Colonic mucosa (tissue), 4 donors: ENCODE data around the gene SHISA6. TPM values are rescaled to one million over a fixed set of nuclear protein-coding genes. Genes with fewer than 3 reads are reported as not detected.

Source experiments
- DNase-seq: peaks from one replicate; pipeline ENCODE4 v3.0.0-alpha.2; 2020
- H3K27ac ChIP-seq: fragments of 200-600 bp; one replicate; pipeline ENCODE4 v1.8.0; 2021
- H3K27me3 ChIP-seq: fragments of 200-600 bp; one replicate; pipeline ENCODE4 v1.8.0; 2021
- H3K36me3 ChIP-seq: fragments of 200-600 bp; one replicate; pipeline ENCODE4 v1.8.0; 2021
- H3K4me1 ChIP-seq: fragments of 200-600 bp; one replicate; pipeline ENCODE4 v1.8.0; 2021; ENCODE audit warnings: mild to moderate bottlenecking
- H3K4me3 ChIP-seq: fragments of 200-600 bp; one replicate; pipeline ENCODE4 v1.8.0; 2021
- H3K9ac ChIP-seq, 2 donors: one replicate each; pipeline ENCODE4 v1.7.0; 2013; ENCODE audit warnings: control low read depth in 2 of 2, low read depth in 2 of 2, low read length in 2 of 2
- H3K9me3 ChIP-seq: fragments of 200-600 bp; one replicate; pipeline ENCODE4 v1.8.0; 2021
- CTCF ChIP-seq: fragments of 200-600 bp; IDR thresholded peaks from one replicate; pipeline ENCODE4 v1.8.0; 2022; ENCODE audit warnings: antibody characterized with exemption, mild to moderate bottlenecking
- intact Hi-C: fragments of 100-400 bp; cut with DNase I; formaldehyde crosslinking; loops from one replicate; pipeline ENCODE4 v1.14.1; 2022
- total RNA-seq, 2 donors: library from RNA; stranded (reverse); fragmentation: NEBNext Ultra II Directional in 1 of 2; extraction: Animal tissue kit (Norgen Biotek cat#: 25700) in 1 of 2; gene quantifications; one replicate each; pipeline ENCODE4 v1.2.1, GENCODE V29; 2021
- donor health status: healthy.
- donor health status: DM: no; HTN: no; CAD: no.
- donor health status: DM: no; HTN: no; CAD: no.

Gene SHISA6
- total RNA-seq, 2 donors from 2014 or later = 0.45 to 0.59 TPM

DNA sequence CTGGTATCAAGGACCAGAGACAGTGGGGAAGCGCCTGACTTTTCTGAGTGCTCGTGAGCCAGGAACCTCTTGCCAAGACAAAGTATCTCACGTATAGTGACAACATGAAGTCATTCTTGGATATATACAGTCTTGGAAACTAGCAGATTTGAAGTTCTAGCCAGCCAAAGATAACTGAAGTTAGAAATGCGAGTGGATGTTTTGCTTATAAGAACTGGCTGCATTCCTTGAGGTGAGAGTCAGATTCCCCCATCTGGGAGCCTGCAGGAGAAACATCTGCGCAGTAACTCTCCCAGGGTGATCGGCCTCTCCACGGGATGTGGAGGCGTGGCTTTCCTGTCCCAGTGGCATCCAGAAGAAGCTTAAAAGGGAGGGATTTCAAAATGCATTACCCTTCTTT, 89.8 kb downstream of the SHISA6 start:
- H3K4me3 ChIP-seq = no peak overlapping the region
- no peaks in the 10 kb centered on the region for H3K36me3 ChIP-seq
- no peak for TF ChIP-seq CTCF
- H3K9me3 ChIP-seq = no peaks in the 10 kb centered on the region
- H3K27ac ChIP-seq = no peak overlapping the region
- DNase-seq = no peak
- H3K27me3 ChIP-seq = no peaks in the 10 kb centered on the region
- intact Hi-C loops = no loop called here
- H3K9ac ChIP-seq = no peak overlapping the region
- no peaks in the 10 kb centered on the region for H3K4me1 ChIP-seq

DNA sequence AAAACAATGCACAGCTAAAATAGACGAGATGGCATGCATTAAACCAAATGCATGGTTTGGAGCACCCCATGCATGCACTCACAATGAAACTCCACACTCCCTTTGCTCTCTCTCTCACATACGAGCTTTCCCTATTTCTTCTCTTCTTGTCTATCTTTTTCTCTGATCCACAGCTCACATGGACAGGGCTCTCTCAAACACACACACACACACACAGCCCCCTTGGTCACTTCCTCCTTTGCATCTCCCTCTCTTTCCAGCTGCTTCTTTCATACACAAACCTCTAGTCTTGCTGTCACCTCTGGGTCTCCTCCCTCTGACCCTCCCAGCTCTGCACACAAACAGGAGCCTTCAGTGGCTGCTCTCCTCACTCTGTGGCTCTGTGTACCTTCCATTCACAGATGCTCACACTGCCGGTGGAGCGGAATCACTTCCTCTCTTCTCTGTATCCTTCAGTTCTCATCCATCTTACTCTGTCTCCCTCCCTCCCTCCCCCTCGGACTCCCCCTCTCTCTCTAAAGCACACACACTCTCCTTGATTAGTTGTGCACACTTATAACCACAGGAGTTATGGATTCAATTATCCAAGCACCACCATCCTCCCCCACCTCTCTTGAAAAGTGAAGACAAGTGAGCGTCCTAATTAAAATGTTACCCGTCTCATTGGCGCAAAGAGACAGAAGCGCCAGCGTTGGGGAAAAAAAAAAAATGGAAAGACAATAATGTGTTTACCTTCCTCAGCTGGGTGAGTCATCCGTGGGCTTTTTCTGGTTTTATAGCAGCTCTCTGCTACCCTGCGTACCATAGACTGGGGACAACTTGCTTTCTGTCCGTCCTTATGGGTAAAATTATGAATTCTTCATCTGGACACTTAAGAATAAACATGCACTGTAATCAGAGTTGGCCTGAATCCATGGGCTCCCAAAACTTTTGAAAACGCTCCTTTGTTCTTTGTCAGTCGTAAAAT, 90.8 kb downstream of the SHISA6 start:
- intact Hi-C loops = no loop called here
- no peak for DNase-seq
- H3K4me1 ChIP-seq = no peaks in the 10 kb centered on the region
- no peak overlapping the region for H3K27ac ChIP-seq
- H3K9me3 ChIP-seq = no peaks in the 10 kb centered on the region
- H3K27me3 ChIP-seq = no peaks in the 10 kb centered on the region
- no peaks in the 10 kb centered on the region for H3K36me3 ChIP-seq
- no peak overlapping the region for H3K9ac ChIP-seq
- H3K4me3 ChIP-seq = no peak overlapping the region
- no peak for TF ChIP-seq CTCF

- TF ChIP-seq CTCF = no peak
- intact Hi-C loops = no loop called here
- Histone ChIP-seq H3K36me3 (no peaks in the 10 kb centered on the region), H3K4me1 (no peaks in the 10 kb centered on the region), H3K27me3 (no peaks in the 10 kb centered on the region), H3K9ac (no peak overlapping the region), H3K9me3 (no peaks in the 10 kb centered on the region), H3K4me3 (no peak overlapping the region), H3K27ac (no peak overlapping the region)
- DNase-seq = no peak
Observed at GRCh38 chr17:11332706-11333105, 91.7 kb downstream of the SHISA6 start.

DNA sequence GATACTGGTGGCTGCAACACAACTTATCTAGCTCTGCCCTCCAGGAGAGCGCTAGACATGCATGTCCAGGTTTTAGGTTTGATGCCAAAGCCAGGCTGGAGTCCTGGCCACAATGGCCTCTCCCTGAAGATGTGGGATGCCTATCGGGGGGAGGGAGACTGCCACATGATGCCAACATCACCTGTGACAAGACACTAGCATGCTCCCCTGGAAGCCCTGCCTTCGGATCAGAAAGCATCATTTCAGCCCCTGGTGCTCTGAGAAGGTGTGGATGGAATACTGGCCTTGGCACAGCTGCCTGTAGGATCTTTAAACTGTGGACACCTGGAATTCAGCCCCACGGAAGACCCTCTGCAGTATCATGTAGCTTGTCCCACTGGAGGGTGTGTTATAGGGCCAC, 93.5 kb downstream of the SHISA6 start:
- Histone ChIP-seq H3K4me3 (no peak overlapping the region), H3K9ac (no peak overlapping the region), H3K9me3 (no peaks in the 10 kb centered on the region), H3K4me1 (no peaks in the 10 kb centered on the region), H3K27ac (no peak overlapping the region), H3K27me3 (no peaks in the 10 kb centered on the region), H3K36me3 (no peaks in the 10 kb centered on the region)
- no peak for DNase-seq
- intact Hi-C loops = no loop called here
- TF ChIP-seq CTCF = no peak

- no peak for DNase-seq
- Histone ChIP-seq H3K9ac (no peak overlapping the region), H3K9me3 (no peaks in the 10 kb centered on the region), H3K4me3 (no peak overlapping the region), H3K4me1 (no peaks in the 10 kb centered on the region), H3K27ac (no peak overlapping the region), H3K27me3 (no peaks in the 10 kb centered on the region), H3K36me3 (no peaks in the 10 kb centered on the region)
- no peak for TF ChIP-seq CTCF
- intact Hi-C loops = no loop called here
Observed at GRCh38 chr17:11336290-11336689, 95.3 kb downstream of the SHISA6 start.
